NT2/D1 (cell line): Measurements from ENCODE around the gene FBXL12.
"Not testable (repeated sequence)": the region's sequence is repeated elsewhere in the genome, so short reads cannot be mapped to it uniquely, and the experiment has no call there.

ENCODE experiments used
- DNase-seq: peaks from one replicate; pipeline ENCODE4 v3.0.0-alpha.2; 2011; ENCODE audit warnings: low read depth, low spot score
- H3K27me3 ChIP-seq: 2 replicates; pipeline ENCODE4 v1.6.0; 2011; ENCODE audit warnings: mild to moderate bottlenecking; ENCODE audit not compliant: insufficient read length, insufficient read depth
- H3K36me3 ChIP-seq: 2 replicates; pipeline ENCODE4 v1.6.1; 2011; ENCODE audit warnings: mild to moderate bottlenecking, low read length, mixed read lengths; ENCODE audit not compliant: insufficient read depth, insufficient read length
- H3K4me1 ChIP-seq: 2 replicates; pipeline ENCODE4 v1.5.1; 2011; ENCODE audit not compliant: insufficient read depth, insufficient read length
- H3K4me3 ChIP-seq: 2 replicates; pipeline ENCODE4 v1.5.1; 2011; ENCODE audit warnings: low read depth; ENCODE audit not compliant: insufficient read length
- H3K9ac ChIP-seq: 2 replicates; pipeline ENCODE4 v1.6.0; 2011; ENCODE audit warnings: low read depth; ENCODE audit not compliant: insufficient read length
- H3K9me3 ChIP-seq: 2 replicates; pipeline ENCODE4 v1.5.1; 2011; ENCODE audit warnings: mild to moderate bottlenecking, low read length; ENCODE audit not compliant: insufficient read depth
- SUZ12 ChIP-seq: IDR thresholded peaks from 2 replicates; pipeline ENCODE4 v1.6.1; 2011; ENCODE audit not compliant: insufficient read length, insufficient read depth; ENCODE audit errors: extremely low read depth
- YY1 ChIP-seq: IDR thresholded peaks from 2 replicates; pipeline ENCODE4 v1.6.1; 2011; ENCODE audit not compliant: insufficient read length, insufficient read depth
- ZNF274 ChIP-seq: IDR thresholded peaks from 2 replicates; pipeline ENCODE4 v1.6.1; 2011; ENCODE audit warnings: mild to moderate bottlenecking, low read depth, low read length

FBXL12 gene

DNA sequence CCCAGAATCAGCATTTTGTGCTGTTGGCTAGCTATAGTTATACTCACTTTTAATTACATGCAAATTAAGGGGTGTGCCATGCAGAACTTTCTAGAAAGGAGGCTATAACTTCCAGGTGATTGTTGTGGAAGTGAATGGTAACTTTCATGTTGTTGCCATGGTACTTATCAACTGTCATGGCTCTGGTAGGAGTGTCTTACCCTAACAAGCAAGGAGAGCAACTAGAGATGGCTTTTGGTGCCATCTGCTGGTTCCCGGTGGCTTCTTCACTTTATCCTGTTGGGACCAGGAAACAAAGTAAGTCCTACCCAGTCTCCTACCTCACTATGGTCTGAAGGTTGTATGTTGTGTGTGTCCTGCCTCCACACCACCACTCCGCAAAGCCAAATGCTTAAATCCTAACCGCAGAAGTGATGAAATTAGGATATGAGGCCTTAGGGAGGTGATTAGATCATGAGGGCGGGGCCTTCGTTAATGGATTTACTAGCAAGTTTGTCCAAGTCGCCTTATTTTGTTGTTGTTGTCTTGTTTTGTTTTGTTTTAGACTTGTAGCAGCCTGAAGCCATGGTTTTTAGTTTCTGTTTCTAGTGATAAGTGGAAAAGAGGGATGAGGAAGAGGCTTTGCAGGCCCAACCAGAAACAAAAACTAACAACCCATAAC is 22.6 kb downstream of the FBXL12 start:
- Histone ChIP-seq H3K36me3 (peaks cover 8% of the 10 kb centered on the region), H3K9ac (no peak overlapping the region), H3K27me3 (no peaks in the 10 kb centered on the region), H3K9me3 (no peaks in the 10 kb centered on the region), H3K4me3 (no peak overlapping the region), H3K4me1 (no peaks in the 10 kb centered on the region)
- peak; percentile 88 for DNase-seq
- TF ChIP-seq YY1 (no peak), ZNF274 (no peak), SUZ12 (no peak)

DNA sequence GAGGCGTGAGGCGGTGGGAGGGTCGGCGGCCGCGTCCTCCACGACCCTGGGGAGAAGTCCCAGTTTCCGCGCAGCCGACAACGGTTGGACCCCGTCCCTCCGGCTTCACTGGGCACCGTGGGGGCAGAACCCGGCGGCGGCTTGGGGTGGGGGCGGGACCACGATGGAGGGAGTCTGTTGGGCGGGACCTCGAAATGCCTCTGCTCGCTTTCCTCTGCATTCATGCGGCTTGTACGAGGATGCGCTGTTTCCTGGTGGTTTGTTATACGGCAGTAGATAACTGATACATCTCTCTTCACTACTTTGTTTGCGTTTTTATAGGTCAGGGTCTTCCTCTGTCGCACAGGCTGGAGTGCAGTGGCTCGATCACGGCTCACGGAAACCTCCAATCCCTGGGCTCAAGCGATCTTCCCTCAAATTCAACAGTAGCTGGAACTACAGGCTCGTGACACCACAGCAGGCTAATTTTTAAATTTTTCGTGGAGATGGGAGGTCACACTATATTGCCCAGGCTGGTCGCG is 25.7 kb downstream of the FBXL12 start:
- H3K9ac ChIP-seq, result peak overlapping the region; percentile 90
- no peaks in the 10 kb centered on the region for H3K27me3 ChIP-seq
- H3K36me3 ChIP-seq, result peaks cover 4% of the 10 kb centered on the region
- peaks cover 7% of the 10 kb centered on the region for H3K4me1 ChIP-seq
- DNase-seq, result peak; percentile 13
- H3K4me3 ChIP-seq, result peak overlapping the region; percentile 89
- no peak for TF ChIP-seq ZNF274
- TF ChIP-seq YY1, result no peak
- no peak for TF ChIP-seq SUZ12
- H3K9me3 ChIP-seq, result no peaks in the 10 kb centered on the region

DNA sequence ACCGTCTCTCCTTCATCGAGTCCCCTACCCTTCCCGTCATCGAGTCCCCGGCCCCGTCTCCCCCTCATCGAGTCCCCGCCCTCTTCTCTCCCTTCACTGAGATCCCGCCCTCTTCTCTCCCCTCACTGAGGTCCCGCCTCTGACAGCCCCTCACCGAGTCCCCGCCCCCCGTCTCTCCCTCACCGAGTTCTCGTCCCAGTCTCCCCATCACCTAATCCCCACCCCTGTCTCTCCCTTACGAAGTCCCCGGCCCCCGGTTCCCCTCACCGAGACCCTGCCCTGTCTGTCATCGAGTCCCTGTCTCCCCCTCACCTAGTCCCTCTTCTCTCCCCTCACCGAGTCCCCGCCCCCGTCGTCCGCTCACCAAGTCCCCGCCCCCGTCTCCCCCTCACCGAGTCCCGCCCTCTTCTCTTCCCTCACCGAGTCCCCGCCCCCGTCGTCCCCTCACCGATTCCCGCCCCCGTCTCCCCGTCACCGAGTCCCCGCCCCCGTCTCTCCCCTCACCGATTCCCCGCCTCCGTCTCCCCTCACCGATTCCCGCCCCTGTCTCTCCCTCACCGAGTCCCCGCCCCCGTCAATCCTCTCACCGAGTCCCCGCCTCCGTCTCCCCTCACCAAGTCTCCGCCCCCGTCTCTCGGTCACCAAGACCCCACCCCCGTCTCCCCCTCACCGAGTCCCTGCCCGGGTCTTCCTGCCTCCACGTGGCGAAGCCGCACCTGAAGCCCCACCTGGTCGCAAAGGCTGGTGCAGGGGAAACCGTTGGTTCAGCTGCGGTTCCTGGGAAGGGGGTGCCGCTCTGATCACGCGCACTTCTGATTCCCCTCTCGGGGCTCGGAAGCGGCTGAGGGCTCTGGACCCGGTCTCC is 26.4 kb downstream of the FBXL12 start:
- H3K4me3 ChIP-seq, result peak overlapping the region; percentile 89
- H3K36me3 ChIP-seq, result no peaks in the 10 kb centered on the region
- peak overlapping the region; percentile 90 for H3K9ac ChIP-seq
- TF ChIP-seq YY1, result no peak
- no peak for TF ChIP-seq ZNF274
- TF ChIP-seq SUZ12, result no peak
- DNase-seq, result peak; percentile 94
- no peaks in the 10 kb centered on the region for H3K9me3 ChIP-seq
- no peaks in the 10 kb centered on the region for H3K27me3 ChIP-seq
- H3K4me1 ChIP-seq, result peaks cover 7% of the 10 kb centered on the region

DNA sequence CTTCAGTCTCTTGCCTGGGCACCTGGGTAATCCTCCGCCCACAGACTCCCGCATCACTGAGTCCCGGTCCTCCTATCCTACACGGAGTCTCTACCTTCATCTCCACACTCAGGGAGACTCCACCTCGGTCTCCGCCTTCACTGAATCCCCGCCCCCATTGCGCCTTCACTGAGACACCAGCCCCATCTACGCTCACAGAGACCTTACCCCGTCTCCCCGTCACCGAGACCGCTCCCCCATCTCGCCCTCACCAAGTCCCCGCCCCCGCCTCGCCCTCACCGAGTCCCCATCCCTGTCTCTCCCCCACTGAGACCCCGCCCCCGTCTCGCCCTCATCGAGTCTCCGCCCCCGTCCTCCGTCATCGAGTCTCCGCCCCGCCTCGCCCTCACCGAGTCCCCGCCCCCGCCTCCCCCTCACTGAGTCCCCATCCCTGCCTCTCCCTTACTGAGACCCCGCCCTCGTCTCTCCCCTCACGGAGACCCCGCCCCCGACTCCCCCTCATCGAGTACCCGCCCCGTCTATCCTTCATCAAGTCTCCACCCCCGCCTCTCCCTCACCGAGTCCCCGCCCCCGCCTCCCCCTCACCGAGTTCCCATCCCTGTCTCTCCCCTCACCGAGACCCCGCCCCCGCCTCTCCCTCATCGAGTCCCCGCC is 27.2 kb downstream of the FBXL12 start:
- Histone ChIP-seq H3K36me3 (no peaks in the 10 kb centered on the region), H3K27me3 (no peaks in the 10 kb centered on the region), H3K4me1 (peaks cover 7% of the 10 kb centered on the region), H3K4me3 (peak overlapping the region; percentile 26), H3K9me3 (no peaks in the 10 kb centered on the region), H3K9ac (no peak overlapping the region)
- DNase-seq, result peak; percentile 89
- TF ChIP-seq SUZ12, result no peak
- TF ChIP-seq ZNF274, result no peak
- TF ChIP-seq YY1, result no peak

DNA sequence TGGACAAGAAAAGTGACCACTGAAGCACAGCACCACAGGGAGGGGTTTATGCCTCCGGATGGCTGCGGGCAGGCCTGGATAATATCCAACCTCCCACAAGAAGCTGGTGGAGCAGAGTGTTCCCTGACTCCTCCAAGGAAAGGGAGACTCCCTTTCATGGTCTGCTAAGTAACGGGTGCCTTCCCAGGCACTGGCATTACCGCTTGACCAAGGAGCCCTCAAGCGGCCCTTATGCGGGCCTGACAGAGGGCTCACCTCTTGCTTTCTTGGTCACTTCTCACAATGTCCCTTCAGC is 27.9 kb downstream of the FBXL12 start:
- not testable (repeated sequence) for H3K4me3 ChIP-seq, H3K9me3 ChIP-seq, H3K27me3 ChIP-seq, H3K9ac ChIP-seq, H3K4me1 ChIP-seq, H3K36me3 ChIP-seq, DNase-seq

DNA sequence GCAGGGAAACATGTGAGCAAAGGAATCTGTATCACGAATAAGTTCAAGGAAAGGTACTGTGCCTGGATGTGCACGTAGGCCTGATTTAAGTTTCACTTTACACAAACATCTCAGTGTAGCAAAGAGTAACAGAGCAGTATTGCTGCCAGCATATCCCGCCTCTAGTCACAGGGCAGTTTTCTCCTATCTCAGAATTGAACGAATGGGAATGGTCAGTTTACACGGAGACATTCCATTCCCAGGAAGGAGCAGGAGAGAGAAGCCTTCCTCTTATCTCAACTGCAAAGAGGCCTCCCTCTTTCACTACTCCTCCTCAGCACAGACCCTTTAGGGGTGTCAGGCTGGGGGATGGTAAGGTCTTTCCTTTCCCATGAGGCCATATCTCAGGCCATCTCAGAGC is 29.3 kb downstream of the FBXL12 start:
- H3K4me1 ChIP-seq, H3K27me3 ChIP-seq, DNase-seq, H3K9ac ChIP-seq, H3K9me3 ChIP-seq, H3K4me3 ChIP-seq, H3K36me3 ChIP-seq: not testable (repeated sequence)

DNA sequence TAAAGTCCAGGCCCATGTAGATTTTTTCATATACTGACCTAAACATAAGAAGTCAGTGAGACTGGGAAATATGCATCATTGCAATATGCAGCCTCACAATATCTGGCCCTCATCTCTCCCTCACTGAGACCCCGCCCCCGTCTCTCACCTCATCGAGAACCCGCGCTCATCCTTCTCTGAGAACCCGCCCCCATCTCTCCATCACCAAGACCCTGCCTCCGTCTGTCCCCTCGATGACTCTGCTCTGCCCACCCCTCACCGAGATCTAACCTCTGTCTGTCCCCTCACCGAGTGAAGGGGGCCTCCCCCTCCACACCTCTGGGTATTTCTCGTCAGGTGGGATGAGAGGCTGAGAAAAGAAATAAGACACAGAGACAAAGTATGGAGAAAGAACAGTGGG is 29.8 kb downstream of the FBXL12 start:
- Histone ChIP-seq H3K4me1 (peaks cover 7% of the 10 kb centered on the region), H3K36me3 (no peaks in the 10 kb centered on the region), H3K9me3 (no peaks in the 10 kb centered on the region), H3K9ac (no peak overlapping the region), H3K27me3 (no peaks in the 10 kb centered on the region), H3K4me3 (no peak overlapping the region)
- DNase-seq, result no peak
- no peak for TF ChIP-seq YY1
- no peak for TF ChIP-seq ZNF274
- TF ChIP-seq SUZ12, result no peak

DNA sequence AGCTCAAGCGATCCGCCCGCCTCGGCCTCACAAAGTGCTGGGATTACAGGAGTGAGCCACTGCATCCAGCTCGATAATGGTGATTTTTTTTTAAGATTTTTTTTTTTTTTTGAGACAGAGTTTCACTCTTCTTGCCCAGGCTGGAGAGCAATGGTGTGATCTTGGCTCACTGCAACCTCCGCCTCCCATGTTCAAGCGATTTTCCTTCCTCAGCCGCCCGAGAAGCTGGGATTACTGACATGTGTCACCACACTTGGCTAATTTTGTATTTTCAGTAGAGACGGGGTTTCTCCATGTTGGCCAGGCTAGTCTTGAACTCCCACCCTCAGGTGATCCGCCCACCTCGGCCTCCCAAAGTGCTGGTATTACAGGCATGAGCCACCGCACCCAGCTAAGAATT is 30.3 kb downstream of the FBXL12 start:
- not testable (repeated sequence) for H3K9ac ChIP-seq, H3K4me3 ChIP-seq, H3K9me3 ChIP-seq, H3K4me1 ChIP-seq, H3K27me3 ChIP-seq, H3K36me3 ChIP-seq, DNase-seq
